GM12801 (cell line): ENCODE measurements around the gene MAPT.

Experiments
- CTCF ChIP-seq: IDR thresholded peaks from one replicate; pipeline ENCODE4 v1.5.1; 2011; ENCODE audit warnings: control low read depth; ENCODE audit not compliant: insufficient read length; ENCODE audit errors: extremely low read depth

Gene MAPT

GRCh38 chr17:45904866-45905265, 10.5 kb downstream of the MAPT start:
- no peak for TF ChIP-seq CTCF

- no peak for TF ChIP-seq CTCF
Measured at GRCh38 chr17:45905814-45906213, 11.5 kb downstream of the MAPT start.

- no peak for TF ChIP-seq CTCF
Measured at GRCh38 chr17:45906237-45906636, 11.9 kb downstream of the MAPT start.

GRCh38 chr17:45906927-45907622, 12.7 kb downstream of the MAPT start:
- TF ChIP-seq CTCF: no peak

GRCh38 chr17:45907750-45908395, 13.5 kb downstream of the MAPT start:
- no peak for TF ChIP-seq CTCF

- no peak for TF ChIP-seq CTCF
Measured at GRCh38 chr17:45908460-45908859, 14.1 kb downstream of the MAPT start.

- TF ChIP-seq CTCF: no peak
Measured at GRCh38 chr17:45908935-45909334, 14.6 kb downstream of the MAPT start.
